ENCODE results near the gene PPM1K. TPM values are rescaled to one million over a fixed set of nuclear protein-coding genes. Genes with fewer than 3 reads are reported as not detected.

The PPM1K gene
- total and polyA plus RNA-seq, 2 donors (not counting 1 experiment from before 2014, with no cell fraction given): 80.2 to 145 TPM

DNA sequence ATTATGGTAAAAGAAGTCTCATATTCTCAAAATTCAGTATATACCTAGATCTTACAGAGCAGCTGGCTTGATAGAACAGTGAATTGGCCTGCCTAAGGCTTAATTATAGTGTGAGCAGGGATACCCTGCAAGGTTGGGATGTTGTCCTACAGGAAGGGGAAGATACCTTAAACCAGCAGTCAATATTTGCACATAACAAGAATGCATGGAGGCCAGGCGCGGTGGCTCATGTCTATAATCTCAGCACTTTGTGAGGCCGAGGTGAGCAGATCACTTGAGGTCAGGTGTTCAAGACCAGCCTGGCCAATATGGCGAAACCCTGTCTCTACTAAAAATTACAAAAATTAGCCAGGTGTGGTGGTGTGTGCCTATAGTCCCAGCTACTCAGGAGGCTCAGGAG lies 67.2 kb downstream of the PPM1K start:
- Histone ChIP-seq H2AFZ (ENCODE audit: insufficient read depth, low read depth, low read length, poor library complexity, severe bottlenecking) (no peak overlapping the region), H3K79me2 (ENCODE audit: control insufficient read depth, insufficient read depth, low read length) (no peaks in the 10 kb centered on the region), H3K9me3 (ENCODE audit: control extremely low read depth in 1 of 3, control insufficient read depth in 2 of 3, insufficient read depth in 1 of 3, low read length in 2 of 3) (no peaks in the 10 kb centered on the region), H3K4me2 (replicated peaks; ENCODE audit: low read depth, low read length, poor library complexity, severe bottlenecking) (no peak overlapping the region), H3K27me3 (replicated peaks in 1 of 4; ENCODE audit: control extremely low read depth in 1 of 4, control insufficient read depth in 3 of 4, insufficient read depth in 4 of 4, low read length in 3 of 4) (peaks cover 0 to 2% (median 0%) of the 10 kb centered on the region in 4 experiments), H4K20me1 (ENCODE audit: control insufficient read depth, insufficient read depth, low read length, poor library complexity, severe bottlenecking) (no peaks in the 10 kb centered on the region), H3K36me3 (replicated peaks in 1 of 2; ENCODE audit: control extremely low read depth in 1 of 2, control insufficient read depth in 1 of 2, extremely low read depth in 1 of 2, insufficient read depth in 2 of 2, low read length in 1 of 2) (no peaks in the 10 kb centered on the region), H3K4me3 (ENCODE audit: control extremely low read depth in 1 of 5, extremely low read depth in 1 of 5, insufficient read depth in 1 of 5, low read depth in 2 of 5, low read length in 4 of 5) (no peak overlapping the region), H3K4me1 (ENCODE audit: control insufficient read depth in 2 of 2, insufficient read depth in 2 of 2, low read length in 2 of 2) (peaks cover 0 to 3% of the 10 kb centered on the region in 2 donors), H3K9ac (ENCODE audit: low read length) (no peak overlapping the region), H3K27ac (ENCODE audit: low read length in 2 of 2) (no peak overlapping the region)
- no peaks in the 10 kb centered on the region for H3K9me3 Mint-ChIP-seq (ENCODE audit: insufficient read depth)
- peaks cover 5% of the 10 kb centered on the region for H3K4me1 Mint-ChIP-seq
- no peak overlapping the region for H3K4me3 Mint-ChIP-seq
- peaks cover 3% of the 10 kb centered on the region for H3K27me3 Mint-ChIP-seq
- CTCF ChIA-PET: interaction anchor here (0.8 to 22.7 kb wide), 5 partner anchors 11 to 305 kb away, joined by 3 to 506 read pairs (median 5); no protein-coding TSS in a partner anchor
- intact Hi-C loops (cut with micrococcal nuclease): no loop called here
- no CpG with 5 or more reads among the region's 4 CpGs for WGBS (ENCODE audit: insufficient coverage)
- POLR2A ChIA-PET: no interaction called here
- ATAC-seq (ENCODE audit: low read depth) (no peak), DNase-seq (no peak)
- no peak overlapping the region for H3K27ac Mint-ChIP-seq
- TF ChIP-seq, protein P1, sequence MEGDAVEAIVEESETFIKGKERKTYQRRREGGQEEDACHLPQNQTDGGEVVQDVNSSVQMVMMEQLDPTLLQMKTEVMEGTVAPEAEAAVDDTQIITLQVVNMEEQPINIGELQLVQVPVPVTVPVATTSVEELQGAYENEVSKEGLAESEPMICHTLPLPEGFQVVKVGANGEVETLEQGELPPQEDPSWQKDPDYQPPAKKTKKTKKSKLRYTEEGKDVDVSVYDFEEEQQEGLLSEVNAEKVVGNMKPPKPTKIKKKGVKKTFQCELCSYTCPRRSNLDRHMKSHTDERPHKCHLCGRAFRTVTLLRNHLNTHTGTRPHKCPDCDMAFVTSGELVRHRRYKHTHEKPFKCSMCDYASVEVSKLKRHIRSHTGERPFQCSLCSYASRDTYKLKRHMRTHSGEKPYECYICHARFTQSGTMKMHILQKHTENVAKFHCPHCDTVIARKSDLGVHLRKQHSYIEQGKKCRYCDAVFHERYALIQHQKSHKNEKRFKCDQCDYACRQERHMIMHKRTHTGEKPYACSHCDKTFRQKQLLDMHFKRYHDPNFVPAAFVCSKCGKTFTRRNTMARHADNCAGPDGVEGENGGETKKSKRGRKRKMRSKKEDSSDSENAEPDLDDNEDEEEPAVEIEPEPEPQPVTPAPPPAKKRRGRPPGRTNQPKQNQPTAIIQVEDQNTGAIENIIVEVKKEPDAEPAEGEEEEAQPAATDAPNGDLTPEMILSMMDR (IDR thresholded peaks at IDR 0.05): no peak
- TF ChIP-seq EZH2 (IDR thresholded peaks at IDR 0.05; ENCODE audit: borderline replicate concordance, insufficient read depth, low read depth, low read length, poor library complexity, severe bottlenecking): no peak

DNA sequence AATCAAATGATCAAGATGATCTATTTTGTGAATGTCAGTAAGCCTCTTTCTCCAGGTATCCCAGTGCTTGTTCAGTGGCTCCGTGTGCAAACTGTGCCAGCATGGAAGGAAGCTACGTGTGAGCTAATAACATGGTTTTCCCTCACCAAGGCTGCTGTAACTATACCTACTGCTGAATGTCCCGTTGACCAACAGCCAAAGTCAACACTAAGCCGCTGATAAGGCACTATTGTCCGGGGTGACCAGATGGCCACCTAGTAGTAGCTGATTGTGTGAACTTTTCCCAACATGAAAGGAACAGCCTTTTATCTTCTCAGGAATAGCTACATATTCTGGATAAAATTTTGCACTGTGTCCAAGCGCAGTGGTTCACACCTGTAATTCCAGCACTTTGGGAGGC lies 68.0 kb downstream of the PPM1K start:
- no peaks in the 10 kb centered on the region for H3K79me2 ChIP-seq (ENCODE audit: control insufficient read depth, insufficient read depth, low read length)

More for the DNA sequence above, 68.0 kb downstream of the PPM1K start:
- DNase-seq: no peak
- no peak overlapping the region for H3K4me2 ChIP-seq (replicated peaks; ENCODE audit: low read depth, low read length, poor library complexity, severe bottlenecking)
- H3K4me3 ChIP-seq (ENCODE audit: control extremely low read depth in 1 of 5, extremely low read depth in 1 of 5, insufficient read depth in 1 of 5, low read depth in 2 of 5, low read length in 4 of 5): no peak overlapping the region
- ChIA-PET CTCF (interaction anchor here (0.9 to 22.7 kb wide), 4 partner anchors 12 to 306 kb away, joined by 3 to 506 read pairs (median 6); no protein-coding TSS in a partner anchor), POLR2A (no interaction called here)
- Mint-ChIP-seq H3K4me1 (peaks cover 5% of the 10 kb centered on the region), H3K27ac (no peak overlapping the region), H3K9me3 (ENCODE audit: insufficient read depth) (no peaks in the 10 kb centered on the region), H3K4me3 (no peak overlapping the region), H3K27me3 (peaks cover 3% of the 10 kb centered on the region)
- H3K27ac ChIP-seq (ENCODE audit: low read length in 2 of 2): no peak overlapping the region
- peaks cover 0 to 2% (median 0%) of the 10 kb centered on the region in 4 experiments for H3K27me3 ChIP-seq (replicated peaks in 1 of 4; ENCODE audit: control extremely low read depth in 1 of 4, control insufficient read depth in 3 of 4, insufficient read depth in 4 of 4, low read length in 3 of 4)
- no peak overlapping the region for H2AFZ ChIP-seq (ENCODE audit: insufficient read depth, low read depth, low read length, poor library complexity, severe bottlenecking)
- TF ChIP-seq, protein P1 (IDR thresholded peaks at IDR 0.05): no peak
- TF ChIP-seq EZH2 (IDR thresholded peaks at IDR 0.05; ENCODE audit: borderline replicate concordance, insufficient read depth, low read depth, low read length, poor library complexity, severe bottlenecking): no peak
- intact Hi-C loops (cut with micrococcal nuclease): no loop called here
- no peak for ATAC-seq (ENCODE audit: low read depth)
- H4K20me1 ChIP-seq (ENCODE audit: control insufficient read depth, insufficient read depth, low read length, poor library complexity, severe bottlenecking): no peaks in the 10 kb centered on the region
- H3K9me3 ChIP-seq (ENCODE audit: control extremely low read depth in 1 of 3, control insufficient read depth in 2 of 3, insufficient read depth in 1 of 3, low read length in 2 of 3): no peaks in the 10 kb centered on the region
- H3K36me3 ChIP-seq (replicated peaks in 1 of 2; ENCODE audit: control extremely low read depth in 1 of 2, control insufficient read depth in 1 of 2, extremely low read depth in 1 of 2, insufficient read depth in 2 of 2, low read length in 1 of 2): no peaks in the 10 kb centered on the region
- no peak overlapping the region for H3K9ac ChIP-seq (ENCODE audit: low read length)
- 96% methylated on average over 6 of the region's 6 CpGs for WGBS (ENCODE audit: insufficient coverage)
- peaks cover 0 to 3% of the 10 kb centered on the region in 2 donors for H3K4me1 ChIP-seq (ENCODE audit: control insufficient read depth in 2 of 2, insufficient read depth in 2 of 2, low read length in 2 of 2)

Measured in B cell (primary cell).